Measurements from ENCODE around the gene EYS.

DNA sequence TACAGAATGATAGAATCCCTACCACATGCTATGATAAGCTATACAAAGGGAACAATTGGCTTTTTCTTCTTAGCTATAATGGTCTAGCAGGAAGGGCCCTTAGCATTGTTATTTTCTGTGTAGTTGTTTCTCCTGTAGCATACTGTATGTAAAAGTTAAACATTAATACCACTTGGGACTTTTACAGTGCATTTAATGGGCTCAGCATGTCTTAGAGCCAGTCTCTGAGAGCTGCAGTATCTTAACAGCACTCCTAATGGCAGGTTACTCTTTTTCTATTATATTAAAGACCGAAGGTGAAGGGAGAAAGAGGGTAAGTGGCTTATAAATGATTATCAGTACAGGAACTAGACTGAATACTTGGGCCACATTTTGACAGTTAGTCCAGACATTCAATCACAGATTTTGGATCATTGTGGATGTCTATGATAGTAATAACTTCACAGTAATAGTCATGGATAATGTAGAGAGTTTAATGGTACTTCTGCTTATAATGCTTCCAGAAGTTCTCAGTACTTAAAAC lies 1780.7 kb downstream of the EYS start:
- TF ChIP-seq POLR2AphosphoS5 (IDR thresholded peaks at IDR 0.05) (no peak), CTCF (IDR thresholded peaks at IDR 0.05) (no peak), POLR2A (IDR thresholded peaks at IDR 0.05) (no peak)
